HG03175 (cell line): Measurements from ENCODE around the gene SLC27A3.
A peak's percentile ranks its signal among the peaks of the same experiment; 100 is the strongest.
"Not testable (repeated sequence)": the region's sequence is repeated elsewhere in the genome, so short reads cannot be mapped to it uniquely, and the experiment has no call there.

Source experiments
- ATAC-seq: cut with Tn5 transposase; IDR thresholded peaks from one replicate; pipeline ENCODE4 v1.9.1; 2021; ENCODE audit warnings: mild to moderate bottlenecking, moderate library complexity; ENCODE audit not compliant: unreplicated experiment

SLC27A3 gene

GRCh38 chr1:153760440-153760839 lies 14.8 kb upstream of the SLC27A3 start:
- ATAC-seq, result no peak

GRCh38 chr1:153763365-153764225 lies 11.6 kb upstream of the SLC27A3 start:
- no peak for ATAC-seq

GRCh38 chr1:153764310-153764709 lies 10.9 kb upstream of the SLC27A3 start:
- no peak for ATAC-seq

GRCh38 chr1:153766663-153767062 lies 8.5 kb upstream of the SLC27A3 start:
- ATAC-seq, result not testable (repeated sequence)

GRCh38 chr1:153767519-153767918 lies 7.7 kb upstream of the SLC27A3 start:
- ATAC-seq, result no peak

- no peak for ATAC-seq
These were observed 6.7 kb upstream of the SLC27A3 start for GRCh38 chr1:153768316-153769181.

GRCh38 chr1:153769221-153769620 lies 6.0 kb upstream of the SLC27A3 start:
- no peak for ATAC-seq

- ATAC-seq, result no peak
These were observed 4.4 kb upstream of the SLC27A3 start for GRCh38 chr1:153770797-153771196.

- no peak for ATAC-seq
These were observed 3.9 kb upstream of the SLC27A3 start for GRCh38 chr1:153771261-153771660.

GRCh38 chr1:153771841-153772593 lies 3.2 kb upstream of the SLC27A3 start:
- no peak for ATAC-seq

- ATAC-seq, result no peak
These were observed 1.9 kb upstream of the SLC27A3 start for GRCh38 chr1:153773096-153773921.

- ATAC-seq, result no peak
These were observed 1.1 kb upstream of the SLC27A3 start for GRCh38 chr1:153774026-153774595.

GRCh38 chr1:153775458-153776327 lies 486 bp downstream of the SLC27A3 start:
- ATAC-seq, result peak; percentile 67

GRCh38 chr1:153776352-153776751 lies 1.1 kb downstream of the SLC27A3 start:
- no peak for ATAC-seq

- no peak for ATAC-seq
These were observed 1.7 kb downstream of the SLC27A3 start for GRCh38 chr1:153776845-153777370.

- ATAC-seq, result no peak
These were observed 2.4 kb downstream of the SLC27A3 start for GRCh38 chr1:153777648-153778047.

GRCh38 chr1:153778051-153778823 lies 3.0 kb downstream of the SLC27A3 start:
- no peak for ATAC-seq
